HG03108 (cell line): ENCODE results near the gene SRPK1.

ENCODE experiments used
- ATAC-seq: cut with Tn5 transposase; IDR thresholded peaks from one replicate; pipeline ENCODE4 v1.9.1; 2021; ENCODE audit warnings: moderate library complexity; ENCODE audit not compliant: unreplicated experiment

The SRPK1 gene

DNA sequence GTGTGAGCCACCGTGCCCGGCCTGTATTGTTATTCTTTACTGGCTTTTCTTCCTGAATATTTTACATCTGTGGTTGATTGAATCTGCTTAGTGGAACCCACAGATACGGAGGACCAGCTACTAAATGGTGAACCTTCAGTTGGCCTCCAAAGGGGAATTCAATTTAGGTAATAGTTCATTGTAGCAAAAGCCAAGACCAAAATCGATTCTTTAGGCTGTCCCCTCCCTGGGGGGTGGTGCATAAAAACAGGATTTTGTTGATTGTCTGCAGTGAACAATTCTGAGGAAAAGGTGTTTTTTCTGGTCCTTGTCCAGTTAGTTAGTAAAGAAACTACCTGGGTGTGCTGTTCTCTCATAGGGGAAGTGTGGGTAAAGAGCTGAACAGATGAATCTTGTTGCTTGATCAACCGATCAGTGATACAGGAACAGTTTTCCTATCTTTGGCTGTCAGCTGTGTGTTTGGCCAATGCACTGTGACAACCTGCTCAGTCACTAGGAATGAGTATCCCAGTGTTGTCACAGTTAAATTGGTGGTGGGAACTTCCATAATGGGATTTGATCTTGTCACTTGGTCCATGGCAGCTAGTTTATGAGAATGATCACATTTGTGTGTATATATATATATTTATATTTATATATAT lies 96.2 kb downstream of the SRPK1 start:
- ATAC-seq = no peak

DNA sequence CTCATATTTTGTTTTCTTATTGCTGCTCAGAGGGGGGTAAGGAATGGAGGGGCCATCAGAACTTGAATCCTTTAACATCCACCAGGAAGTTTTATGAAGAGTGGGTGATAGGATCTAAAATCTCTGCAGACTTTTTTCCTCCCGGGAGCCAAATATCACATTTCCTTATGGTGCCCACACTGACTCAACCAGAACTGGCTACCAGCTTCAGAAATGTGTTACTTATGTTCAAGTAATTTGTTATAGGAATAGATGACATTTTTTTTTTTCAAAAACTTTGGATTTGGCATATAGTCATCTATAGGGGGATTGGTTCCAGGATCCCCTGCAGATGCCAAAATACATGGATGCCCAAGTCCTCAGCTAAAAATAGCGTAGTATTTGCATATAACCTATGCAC lies 97.3 kb downstream of the SRPK1 start:
- no peak for ATAC-seq

DNA sequence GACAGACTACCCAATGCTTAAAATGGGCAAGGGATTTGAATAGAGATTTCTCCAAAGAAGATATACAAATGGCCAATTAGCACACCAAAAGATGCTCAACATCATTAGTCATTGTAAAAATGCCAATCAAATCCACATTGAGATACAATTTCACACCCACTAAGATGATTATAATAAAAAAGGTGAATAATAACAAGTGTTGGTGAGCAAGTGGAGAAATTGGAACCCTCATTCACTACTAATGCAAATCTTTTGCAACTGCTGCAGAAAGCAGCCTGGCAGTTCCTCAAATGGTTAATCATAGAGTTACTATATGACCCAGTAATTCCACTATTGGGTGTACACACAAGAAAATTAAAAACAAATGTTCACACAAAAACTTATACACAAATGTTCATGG lies 103.4 kb downstream of the SRPK1 start:
- no peak for ATAC-seq

DNA sequence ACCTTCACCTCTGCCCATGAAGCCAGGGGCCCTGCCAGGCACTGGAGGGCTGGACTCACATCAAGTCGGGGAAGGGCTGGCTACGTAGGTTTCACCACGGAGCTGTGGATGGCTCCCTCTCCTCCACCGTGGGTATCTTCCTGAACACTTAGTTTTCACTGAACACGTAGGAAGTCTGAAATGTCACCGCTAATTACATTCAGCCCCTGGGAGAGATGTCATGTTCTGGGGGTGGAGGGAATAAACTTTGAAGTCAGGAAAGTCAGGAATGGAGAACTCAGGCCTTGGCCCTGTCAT lies 109.3 kb downstream of the SRPK1 start:
- no peak for ATAC-seq

DNA sequence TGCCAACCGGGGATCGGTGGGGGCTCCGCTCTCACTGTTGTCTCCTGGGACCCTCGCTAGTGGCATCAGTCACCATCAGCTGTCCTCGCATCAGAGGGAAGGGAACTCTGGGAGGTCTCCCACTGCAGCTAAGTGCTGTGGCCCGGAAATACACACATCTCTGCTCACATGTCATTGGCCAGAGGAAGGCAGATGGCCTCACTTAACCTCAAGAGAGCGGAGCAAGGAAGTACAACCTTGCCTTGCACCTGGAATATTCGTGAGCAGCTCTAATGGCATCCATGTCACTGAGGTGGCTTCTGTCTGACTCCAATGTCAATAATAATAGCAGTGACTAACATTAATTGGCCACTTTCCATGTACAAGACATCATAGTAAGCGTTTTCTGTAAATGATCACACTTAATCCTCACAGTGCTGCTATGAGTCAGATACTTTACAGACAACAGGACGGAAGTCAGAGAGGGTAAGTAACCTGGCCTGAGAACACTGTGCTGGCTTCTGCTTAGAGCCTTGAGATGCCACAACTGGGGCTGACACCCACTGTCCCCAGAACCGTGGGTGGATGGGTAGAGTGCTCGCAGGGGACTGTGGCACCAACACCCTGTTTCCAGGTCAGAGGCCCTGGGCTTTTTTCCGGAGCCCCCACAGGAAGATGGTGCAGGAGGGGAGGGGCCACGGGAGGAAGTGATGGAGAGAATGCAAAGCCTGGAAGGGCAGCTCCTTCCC lies 109.8 kb downstream of the SRPK1 start:
- no peak for ATAC-seq

DNA sequence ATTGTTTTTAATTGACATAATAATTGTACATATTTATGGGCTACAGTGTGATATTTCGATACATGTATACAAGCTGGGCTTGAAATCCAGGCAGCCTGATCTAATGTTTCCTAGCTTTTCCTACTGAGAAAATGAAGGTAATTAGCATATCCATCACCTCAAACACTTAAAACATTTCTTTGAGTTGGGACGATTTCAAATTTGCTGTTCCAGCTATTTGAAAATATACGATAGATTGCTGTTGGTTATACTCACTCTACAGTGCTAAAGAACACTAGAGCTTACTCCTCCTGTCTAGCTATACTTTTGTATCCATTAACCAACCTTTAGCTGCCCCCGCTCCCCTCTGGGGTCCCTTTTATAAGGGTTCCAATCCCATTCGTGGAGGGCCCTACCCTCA lies 111.1 kb downstream of the SRPK1 start:
- ATAC-seq = no peak

DNA sequence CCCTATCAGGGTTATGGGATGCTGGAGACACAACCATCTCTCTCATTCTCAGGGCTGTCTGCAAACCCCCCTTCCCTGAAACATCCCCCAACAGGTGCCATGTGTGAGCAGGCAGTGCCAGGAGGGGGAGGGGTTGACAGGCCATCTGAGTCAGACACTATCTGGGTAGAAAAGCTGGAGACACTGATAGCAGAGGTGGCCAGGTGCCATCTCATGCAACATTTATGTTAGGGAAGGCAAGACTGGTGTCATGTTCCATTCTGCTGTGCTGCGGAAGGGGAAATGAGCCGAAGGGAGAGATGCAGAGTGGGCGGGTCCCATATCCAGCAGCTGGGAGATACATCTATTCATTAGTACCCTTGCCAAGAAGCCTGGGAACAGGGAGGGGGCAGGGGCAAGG lies 112.2 kb downstream of the SRPK1 start:
- no peak for ATAC-seq

DNA sequence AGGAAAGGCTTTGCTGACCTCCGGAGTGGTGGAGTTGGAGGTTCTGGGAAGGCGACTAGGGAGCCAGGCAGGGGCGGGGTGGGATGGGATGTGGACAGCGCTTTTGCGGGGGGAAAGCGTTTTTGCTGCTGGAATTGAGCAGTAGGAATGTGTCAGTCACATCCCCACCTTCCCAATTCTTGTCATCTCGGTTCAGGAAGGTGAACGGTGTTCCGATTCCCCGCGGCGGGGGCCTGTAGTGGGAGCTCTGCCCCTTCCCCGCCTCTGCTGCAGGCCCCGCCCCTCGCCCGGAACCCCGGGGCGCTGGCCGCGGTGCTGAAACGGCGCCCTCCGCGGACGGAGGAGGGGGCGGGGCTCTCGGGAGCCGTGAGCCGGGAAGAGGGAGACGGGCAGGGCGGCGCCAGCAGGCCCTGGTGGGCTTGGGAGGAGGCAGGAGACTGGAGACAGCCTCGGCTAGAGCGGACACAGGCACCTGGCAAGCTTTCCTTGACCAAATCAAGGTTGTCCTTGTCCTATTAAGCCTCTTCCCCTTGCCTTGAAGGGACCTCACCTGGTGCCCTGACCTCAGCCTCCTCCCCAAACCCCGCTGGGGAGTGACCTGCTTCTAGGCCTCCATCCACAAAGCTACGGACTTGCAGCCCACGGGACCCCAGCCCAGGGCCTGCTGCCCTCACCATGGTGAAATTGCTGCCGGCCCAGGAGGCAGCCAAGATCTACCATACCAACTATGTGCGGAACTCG lies 115.7 kb downstream of the SRPK1 start, which contains the start of gene LHFPL5:
Gene LHFPL5 (plus strand): TSS at position 357 of the 741 bp plus-strand sequence. CDS start 319 bp downstream, at position 676.
- no peak for ATAC-seq

DNA sequence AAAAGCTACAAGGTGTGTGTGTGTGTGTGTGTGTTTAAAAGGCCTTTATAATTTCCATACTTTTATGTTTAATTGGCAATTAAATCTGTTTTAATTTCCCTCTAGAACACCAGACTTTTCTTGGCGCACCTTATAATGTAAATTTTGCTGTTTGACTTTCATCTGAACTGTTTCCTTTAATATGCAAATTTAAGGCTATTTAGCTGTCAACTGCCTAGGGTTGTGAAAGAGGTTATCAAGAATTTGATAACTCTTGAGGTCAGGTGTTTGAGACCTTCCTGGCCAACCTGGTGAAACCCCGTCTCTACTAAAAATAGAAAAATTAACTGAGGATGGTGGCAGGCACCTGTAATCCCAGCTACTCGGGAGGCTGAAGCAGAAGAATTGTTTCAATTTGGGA lies 119.8 kb downstream of the SRPK1 start:
- ATAC-seq = no peak

- ATAC-seq = no peak
These were observed 122.2 kb downstream of the SRPK1 start for GRCh38 chr6:35798706-35799105.

DNA sequence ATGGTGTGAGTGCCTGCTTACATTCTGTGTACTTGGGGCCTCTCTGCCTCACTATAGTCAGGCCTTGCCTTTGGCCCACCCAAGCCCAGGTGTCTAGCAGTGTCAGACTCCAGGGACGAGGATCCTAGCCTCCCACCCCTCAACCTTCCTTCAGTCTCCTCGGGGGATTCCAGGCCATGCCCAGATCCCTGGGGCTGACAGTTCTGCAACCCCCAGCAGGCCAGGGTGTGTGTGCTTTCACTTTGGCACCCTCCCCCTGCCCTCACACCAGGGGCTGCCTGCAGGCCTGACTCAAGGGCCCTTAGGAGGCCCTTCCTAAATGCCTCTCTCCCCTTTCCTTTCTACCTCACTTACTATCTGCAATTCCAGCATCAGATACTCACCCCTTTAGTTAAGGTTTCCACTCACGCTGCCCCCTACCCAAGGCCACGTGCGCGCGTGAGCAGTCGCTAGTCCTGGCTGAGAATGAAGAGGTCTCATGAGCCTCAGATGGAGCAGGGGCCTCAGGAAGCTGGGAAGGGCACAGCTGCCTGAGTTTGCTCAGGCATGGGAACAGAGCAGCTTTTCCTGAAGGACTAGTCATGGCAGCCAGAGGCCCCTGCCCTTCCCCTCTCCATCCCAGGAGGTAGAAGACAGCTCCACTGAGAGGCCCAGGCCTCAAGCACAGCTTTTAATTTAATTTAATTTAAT lies 122.9 kb downstream of the SRPK1 start:
- ATAC-seq = no peak

- no peak for ATAC-seq
These were observed 124.7 kb downstream of the SRPK1 start for GRCh38 chr6:35796236-35796635.

- ATAC-seq = no peak
These were observed 125.3 kb downstream of the SRPK1 start for GRCh38 chr6:35795453-35796071.

- ATAC-seq = no peak
These were observed 126.1 kb downstream of the SRPK1 start for GRCh38 chr6:35794536-35795452.

DNA sequence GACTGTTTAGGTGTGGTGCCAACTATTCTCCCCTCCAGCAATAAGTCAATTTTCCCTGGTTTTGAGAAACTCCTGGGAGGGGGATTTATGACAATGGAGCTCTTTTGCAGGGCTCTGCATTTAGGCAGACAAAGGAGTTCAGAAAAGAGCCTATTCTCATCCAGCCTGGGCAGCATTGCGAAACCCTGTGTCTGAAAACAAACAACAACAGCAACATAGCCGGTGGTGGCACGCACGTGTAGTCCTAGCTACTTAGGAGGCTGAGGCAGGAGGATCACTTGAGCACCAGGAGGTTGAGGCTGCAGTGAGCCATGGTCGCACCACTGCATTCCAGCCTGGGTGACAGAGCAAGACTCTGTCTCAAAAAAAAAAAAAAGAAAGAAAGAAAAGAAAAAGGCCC lies 130.2 kb downstream of the SRPK1 start:
- no peak for ATAC-seq

DNA sequence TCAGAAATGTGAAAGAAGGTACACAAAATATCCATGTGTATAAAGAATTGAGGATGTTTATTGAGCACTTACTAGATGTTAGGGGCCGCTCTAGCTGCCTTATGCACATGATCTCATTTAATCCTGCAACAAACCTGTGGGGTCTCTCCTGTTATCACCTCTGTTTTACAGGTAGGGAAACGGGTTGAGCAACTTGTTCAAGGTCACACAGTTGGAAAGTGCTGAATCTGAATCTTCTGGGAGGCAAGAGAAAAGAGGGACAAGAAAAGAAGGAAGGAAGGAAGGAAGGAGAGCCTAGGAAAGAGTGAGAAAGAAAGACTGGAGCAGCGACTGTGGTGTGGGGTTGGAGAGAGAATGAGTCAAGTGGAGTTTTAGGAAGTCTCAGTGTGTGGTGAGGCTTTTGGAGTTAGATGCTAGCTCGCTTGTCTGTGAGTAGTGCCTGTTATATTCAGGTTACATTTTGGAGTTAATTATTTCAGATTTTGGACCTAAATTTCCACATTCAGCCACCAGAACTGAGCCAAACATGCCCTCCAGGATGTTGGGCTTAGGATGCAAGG lies 132.4 kb downstream of the SRPK1 start:
- no peak for ATAC-seq

GRCh38 chr6:35787266-35788218 lies 133.4 kb downstream of the SRPK1 start:
- no peak for ATAC-seq

DNA sequence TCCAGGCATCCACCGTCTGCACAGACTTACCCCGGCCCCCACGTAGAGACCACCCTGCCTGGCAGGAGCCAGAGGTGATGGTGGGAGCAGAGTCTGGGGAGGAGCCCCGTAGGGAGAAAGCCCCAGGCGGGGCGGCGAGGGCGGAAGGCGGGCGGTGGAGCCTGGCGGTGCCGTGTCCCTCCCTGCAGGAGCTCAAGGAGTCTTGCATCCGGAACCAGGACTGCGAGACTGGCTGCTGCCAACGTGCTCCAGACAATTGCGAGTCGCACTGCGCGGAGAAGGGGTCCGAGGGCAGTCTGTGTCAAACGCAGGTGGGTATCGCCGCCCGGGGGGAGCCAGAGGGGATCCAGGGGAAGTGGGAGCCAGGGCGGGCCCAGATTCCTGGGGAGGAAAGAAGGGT lies 134.1 kb downstream of the SRPK1 start:
- ATAC-seq = no peak

DNA sequence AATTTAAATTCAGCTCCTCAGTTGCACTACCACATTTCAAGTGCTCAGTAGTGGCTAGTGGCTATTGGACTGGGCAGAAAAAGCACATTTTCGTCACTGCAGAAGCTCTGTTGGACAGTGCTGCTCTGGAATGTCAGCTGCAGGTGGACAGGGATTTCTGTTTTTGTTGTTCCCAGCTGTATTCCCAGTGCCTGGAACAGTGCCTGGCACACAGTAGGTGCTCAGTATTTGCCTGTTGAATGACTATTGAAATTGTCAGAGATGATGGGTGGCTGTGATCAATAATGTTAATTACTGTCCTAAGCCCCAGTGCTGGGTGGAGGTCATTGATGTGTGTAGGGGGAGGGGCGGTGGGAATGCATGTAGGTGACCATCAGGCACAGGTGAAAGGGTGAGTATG lies 134.6 kb downstream of the SRPK1 start:
- no peak for ATAC-seq
